Raji (cell line): Measurements from ENCODE around the gene GLOD4.

ENCODE experiments used
- POLR2A ChIP-seq: IDR thresholded peaks from 2 replicates; pipeline ENCODE4 v1.6.1; 2011; ENCODE audit warnings: low read depth, low read length, control low read depth; ENCODE audit not compliant: insufficient read depth

GLOD4 gene

DNA sequence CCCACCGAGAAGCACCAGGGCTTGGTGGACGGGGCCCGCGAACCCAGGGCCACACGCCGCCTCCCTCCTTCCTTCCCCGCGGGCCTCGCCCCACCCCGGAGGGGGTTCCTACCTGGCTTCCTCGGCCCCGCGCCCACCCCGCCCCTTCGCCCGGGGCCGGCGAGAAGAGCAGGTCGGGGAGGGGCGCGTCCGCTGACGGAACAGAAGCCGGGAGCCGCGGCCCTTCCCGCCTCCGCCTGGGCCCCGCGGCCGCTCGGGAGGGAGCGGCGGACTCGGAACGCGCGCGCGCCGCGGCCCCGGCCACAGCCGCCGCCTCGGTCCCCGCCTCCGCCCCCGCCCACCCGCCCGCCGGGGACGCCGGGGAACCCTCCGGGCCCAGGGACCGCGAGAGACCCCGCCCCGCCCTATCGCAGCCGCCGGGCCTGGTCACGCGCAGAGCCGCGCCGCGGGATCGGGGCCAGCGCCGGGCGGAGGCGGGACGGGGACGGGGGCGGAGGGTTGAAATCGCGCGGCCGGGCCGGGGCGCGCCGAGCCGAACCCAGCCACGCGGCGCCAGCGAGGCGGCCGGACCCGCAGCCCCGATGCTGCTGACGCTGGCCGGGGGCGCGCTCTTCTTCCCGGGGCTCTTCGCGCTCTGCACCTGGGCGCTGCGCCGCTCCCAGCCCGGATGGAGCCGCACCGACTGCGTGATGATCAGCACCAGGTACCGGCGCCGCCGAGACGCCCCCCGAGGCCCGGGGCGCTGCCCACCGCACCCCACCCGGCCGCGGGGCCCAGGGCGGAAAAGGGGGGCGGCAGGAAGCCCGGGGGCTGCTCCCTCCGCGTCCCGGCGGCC, 49.8 kb downstream of the GLOD4 start, which contains the start of gene TLCD3A:
Gene TLCD3A, plus strand, starts transcription at position 530 of the 835 bp plus-strand sequence. Its CDS starts 52 bp downstream, at position 582.
- TF ChIP-seq POLR2A = peak; percentile 55

DNA sequence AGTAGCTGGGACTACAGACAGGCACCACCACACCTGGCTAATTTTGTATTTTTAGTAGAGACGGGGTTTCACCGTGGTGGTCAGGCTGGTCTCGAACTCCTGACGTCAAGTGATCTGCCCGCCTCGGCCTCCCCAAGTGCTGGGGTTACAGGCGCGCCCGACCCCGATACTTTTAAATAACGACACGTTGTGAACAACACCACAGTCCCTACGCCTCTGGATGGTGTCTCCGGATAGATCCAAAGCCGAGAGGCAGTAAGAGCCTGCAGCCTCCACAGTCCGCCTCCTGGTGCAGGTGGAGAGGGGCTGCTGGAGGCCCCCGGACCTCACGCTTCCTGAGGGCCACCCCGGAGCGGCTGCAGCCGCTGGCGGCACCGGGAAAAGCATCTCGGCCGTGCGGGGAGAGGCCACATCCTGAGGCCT, 50.4 kb downstream of the GLOD4 start:
- no peak for TF ChIP-seq POLR2A

DNA sequence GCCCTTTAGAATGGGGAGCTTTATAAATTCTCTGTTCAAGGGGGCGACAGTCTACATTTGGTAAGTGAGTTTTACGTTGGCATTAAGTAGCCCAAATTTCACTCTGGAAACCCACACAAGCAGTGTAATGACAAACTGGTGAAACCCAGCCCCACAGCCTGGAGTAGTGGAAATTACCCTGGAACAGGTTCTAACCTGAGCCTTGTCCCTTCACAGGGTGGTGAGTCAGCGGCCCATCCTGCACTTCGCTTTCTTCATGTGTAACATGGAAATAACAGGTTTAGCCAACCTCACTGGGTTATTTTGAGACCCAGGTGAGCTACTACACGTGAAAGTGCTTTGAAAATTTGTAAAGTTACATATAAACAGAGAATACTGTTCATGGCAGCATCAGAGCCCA, 53.2 kb downstream of the GLOD4 start:
- TF ChIP-seq POLR2A = no peak

DNA sequence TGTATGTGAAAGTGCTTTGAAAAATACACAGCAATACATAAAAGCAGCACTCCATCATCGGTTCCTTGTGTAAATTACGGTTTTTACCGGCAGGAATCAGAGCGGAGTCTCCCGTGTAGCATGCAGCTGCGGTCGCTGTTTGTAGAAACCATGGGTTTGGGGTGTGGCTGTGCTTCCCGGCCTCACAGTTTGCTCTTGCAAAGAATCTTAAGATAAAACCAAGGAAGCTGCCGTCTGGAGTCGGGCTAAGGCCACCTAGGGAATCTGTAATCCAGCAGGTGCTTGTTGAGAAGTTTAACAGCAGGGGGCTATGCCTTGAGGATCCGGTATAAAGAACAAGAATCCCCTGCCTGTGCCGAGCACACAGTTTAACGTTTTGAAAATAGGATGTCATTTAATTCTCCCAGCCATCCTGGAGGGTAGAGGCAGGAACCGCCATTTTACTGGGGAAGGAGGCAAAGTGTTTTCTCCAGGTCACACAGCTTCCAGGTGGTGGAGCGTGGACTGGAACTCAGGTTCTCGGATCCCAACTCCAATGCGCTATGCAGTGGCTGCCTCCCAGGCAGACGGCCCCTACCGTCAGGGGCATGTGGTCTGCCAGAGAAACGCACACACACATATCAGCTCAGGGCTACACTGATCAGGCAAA, 55.7 kb downstream of the GLOD4 start:
- TF ChIP-seq POLR2A = no peak

DNA sequence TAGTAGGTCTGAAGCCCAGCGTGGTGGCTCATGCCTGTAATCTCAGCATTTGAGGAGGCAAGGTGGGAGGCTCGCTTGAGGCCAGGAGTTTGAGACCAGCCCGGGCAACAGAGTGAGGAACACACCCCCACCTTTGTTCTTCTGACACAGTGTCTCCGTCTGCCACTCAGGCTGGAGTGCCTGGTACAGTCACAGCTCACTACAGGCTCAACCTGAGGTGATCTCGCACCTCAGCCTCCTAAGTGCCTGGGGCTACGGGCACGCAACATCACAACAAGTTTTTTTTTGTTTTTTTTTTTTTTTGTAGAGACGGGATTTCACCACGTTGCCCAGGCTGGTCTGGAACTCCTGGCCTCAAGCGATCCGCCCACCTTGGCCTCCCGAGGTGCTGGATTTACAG, 56.3 kb downstream of the GLOD4 start:
- TF ChIP-seq POLR2A = no peak

DNA sequence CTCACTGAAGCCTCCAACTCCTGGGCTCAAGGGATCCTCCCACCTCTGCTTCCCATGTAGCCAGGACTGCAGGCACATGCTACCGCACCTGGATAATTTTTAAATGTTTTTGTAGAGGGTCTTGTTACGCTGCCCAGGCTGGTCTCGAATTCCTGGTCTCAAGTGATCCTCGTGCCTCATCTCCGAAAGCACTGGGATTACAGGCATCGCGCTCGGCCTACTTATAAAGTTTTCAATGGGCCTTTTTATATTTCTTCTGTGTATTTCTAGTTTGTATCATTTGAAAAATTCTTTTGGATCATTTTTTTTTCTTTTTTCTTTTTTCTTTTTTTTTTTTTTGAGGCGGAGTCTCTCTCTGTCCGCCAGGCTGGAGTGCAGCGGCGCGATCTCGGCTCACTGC, 57.0 kb downstream of the GLOD4 start:
- no peak for TF ChIP-seq POLR2A

DNA sequence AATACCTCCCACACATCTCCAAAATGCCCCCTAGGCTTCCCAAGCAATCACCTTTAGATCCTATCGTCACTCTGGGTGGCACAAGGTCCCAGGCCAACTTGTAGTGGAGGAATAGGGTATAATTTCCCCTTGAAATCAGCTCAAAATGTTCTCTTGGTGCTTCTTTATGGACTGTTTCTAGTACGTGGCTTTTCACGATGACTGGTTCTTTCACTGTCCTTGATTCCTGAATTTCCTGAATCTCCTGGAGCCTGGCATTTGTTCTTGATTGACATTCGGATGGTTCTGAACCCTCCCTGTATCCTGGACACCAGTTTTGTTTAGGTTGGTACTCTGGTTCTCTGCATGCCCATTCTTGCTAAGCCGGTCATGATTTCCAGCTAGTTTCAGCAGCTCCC, 60.5 kb downstream of the GLOD4 start:
- TF ChIP-seq POLR2A = no peak

DNA sequence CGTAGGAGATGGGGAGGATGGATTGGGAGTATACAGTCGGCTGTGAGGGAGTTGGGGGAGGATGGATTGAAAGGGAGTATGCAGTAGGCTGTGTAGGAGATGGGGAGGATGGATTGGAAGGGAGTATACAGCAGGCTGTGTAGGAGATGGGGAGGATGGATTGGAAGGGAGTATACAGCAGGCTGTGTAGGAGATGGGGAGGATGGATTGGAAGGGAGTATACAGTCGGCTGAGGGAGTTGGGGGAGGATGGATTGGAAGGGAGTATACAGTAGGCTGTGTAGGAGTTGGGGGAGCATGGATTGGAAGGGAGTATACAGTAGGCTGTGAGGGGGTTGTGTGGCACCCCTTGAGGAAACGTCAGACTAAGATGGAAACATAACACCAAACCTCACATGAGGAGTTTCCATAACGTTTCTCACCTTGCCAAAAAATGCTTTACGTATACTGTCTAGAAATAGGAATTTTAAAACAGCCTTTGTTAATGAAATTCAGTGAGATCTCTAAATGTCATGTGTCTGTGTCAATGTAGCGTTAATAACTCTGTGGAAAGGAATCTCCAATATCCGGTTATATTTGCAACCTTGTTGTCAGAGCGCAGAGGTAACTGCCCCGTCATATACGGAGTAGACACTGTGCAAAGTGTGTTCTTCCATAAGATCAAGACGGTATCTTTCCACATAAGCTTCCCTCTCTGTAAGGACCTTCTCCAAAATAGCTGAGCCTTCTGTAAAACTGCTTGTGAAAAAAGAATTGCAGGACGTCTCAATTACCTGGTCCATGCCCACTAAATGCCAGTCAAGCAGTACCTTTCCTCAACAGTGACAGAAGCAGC, 61.2 kb downstream of the GLOD4 start:
- no peak for TF ChIP-seq POLR2A

DNA sequence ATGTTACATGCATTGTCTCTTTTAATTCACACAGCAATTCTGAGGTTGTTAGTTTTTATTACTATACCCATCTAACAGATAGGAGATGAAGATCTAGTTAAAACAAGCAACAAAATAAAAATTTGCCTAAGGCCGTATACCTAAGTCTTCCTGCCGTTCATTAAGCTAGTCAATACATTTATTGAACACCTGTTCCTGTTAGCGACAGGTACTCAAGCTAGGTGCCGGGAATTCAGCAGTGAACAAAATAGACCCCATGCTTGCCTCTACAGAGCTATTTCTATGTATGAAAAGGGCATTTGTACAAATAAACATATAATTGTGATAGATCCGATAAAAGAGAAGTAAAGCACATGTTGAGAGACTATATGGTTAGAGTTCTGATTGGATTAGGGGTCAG, 64.0 kb downstream of the GLOD4 start:
- no peak for TF ChIP-seq POLR2A
